ENCODE results near the gene STIM1. TPM values are rescaled to one million over a fixed set of nuclear protein-coding genes. Genes with fewer than 3 reads are reported as not detected.

Gene STIM1
- total RNA-seq, 6 experiments from 2014 or later = 36.4 to 48.0 (median 40.5) TPM

DNA sequence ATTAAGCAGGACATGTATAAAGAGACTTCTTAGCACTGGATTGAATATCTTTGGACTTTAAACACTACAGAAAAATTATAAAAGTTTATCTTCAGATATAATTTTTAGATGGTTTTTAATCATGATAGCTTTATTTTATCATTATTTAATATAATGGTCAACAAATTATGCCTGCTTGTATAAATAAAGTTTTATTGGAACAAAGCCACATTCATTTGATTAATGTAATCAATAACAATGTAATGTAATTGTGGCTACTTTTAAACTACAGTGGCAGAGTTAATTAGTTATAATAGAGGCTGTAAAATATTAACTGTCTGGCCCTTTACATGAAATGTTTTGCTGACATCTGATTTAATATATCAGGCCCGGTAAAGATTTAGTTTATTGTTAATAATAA is 70.0 kb downstream of the STIM1 start:
- no peaks in the 10 kb centered on the region for H3K9me3 ChIP-seq
- H3K4me3 ChIP-seq = no peak overlapping the region
- 27% methylated on average over 1 of the region's 1 CpG for WGBS (ENCODE audit: insufficient coverage, low coverage, low lambda C conversion rate, missing lambda C conversion rate)
- DNase-seq (no peak), ATAC-seq (no peak)
- no peaks in the 10 kb centered on the region for H3K36me3 ChIP-seq
- no peak overlapping the region for H3K27ac ChIP-seq
- H3K27me3 ChIP-seq = no peaks in the 10 kb centered on the region
- peaks cover 0 to 37% (median 8%) of the 10 kb centered on the region in 4 donors for H3K4me1 ChIP-seq
- intact Hi-C loops (cut with DNase I) = no loop called here
- TF ChIP-seq POLR2A (IDR thresholded peaks at IDR 0.05) = no peak
- TF ChIP-seq, protein P1, sequence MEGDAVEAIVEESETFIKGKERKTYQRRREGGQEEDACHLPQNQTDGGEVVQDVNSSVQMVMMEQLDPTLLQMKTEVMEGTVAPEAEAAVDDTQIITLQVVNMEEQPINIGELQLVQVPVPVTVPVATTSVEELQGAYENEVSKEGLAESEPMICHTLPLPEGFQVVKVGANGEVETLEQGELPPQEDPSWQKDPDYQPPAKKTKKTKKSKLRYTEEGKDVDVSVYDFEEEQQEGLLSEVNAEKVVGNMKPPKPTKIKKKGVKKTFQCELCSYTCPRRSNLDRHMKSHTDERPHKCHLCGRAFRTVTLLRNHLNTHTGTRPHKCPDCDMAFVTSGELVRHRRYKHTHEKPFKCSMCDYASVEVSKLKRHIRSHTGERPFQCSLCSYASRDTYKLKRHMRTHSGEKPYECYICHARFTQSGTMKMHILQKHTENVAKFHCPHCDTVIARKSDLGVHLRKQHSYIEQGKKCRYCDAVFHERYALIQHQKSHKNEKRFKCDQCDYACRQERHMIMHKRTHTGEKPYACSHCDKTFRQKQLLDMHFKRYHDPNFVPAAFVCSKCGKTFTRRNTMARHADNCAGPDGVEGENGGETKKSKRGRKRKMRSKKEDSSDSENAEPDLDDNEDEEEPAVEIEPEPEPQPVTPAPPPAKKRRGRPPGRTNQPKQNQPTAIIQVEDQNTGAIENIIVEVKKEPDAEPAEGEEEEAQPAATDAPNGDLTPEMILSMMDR (IDR thresholded peaks at IDR 0.05) = no peak

DNA sequence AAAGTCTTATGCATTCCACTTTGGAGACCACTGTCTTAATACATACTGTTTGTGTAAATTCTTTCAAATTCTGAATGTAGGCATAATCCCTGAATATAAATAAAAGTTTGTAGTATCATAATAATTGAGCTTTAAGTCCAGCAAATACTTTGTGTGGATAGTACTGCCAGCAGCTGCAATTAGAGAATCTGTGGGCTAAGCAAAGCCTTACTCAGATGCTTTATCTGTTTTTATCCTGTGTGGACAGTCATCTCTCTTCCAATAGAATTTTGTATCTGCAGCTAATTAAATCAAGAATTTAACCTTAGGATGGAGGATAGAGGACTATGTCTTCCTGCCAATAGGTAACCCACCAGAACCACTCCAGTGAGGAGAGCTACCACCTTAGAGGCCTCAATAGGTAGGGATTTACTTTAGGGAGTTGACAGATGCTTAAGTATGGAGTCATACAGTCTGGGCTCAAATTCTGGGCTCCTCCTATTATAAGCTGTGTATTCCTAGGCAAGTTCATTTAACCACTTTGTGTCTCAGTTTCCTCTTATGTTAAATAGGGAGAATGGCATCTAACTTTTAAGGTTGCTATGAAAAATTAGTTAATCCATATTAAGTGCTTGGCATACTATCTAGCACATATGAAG is 71.1 kb downstream of the STIM1 start:
- TF ChIP-seq, protein P1 (IDR thresholded peaks at IDR 0.05) = no peak
- no peak for TF ChIP-seq POLR2A (IDR thresholded peaks at IDR 0.05)
- H3K36me3 ChIP-seq = no peaks in the 10 kb centered on the region
- peaks cover 0 to 39% (median 8%) of the 10 kb centered on the region in 4 donors for H3K4me1 ChIP-seq
- H3K27me3 ChIP-seq = no peaks in the 10 kb centered on the region
- no peaks in the 10 kb centered on the region for H3K9me3 ChIP-seq
- ATAC-seq (peak in 1 of 4 donors; percentile 12), DNase-seq (no peak)
- H3K27ac ChIP-seq = peak overlapping the region in 1 of 3 donors; percentile 31
- no peak overlapping the region for H3K4me3 ChIP-seq
- intact Hi-C loops (cut with DNase I) = no loop called here

DNA sequence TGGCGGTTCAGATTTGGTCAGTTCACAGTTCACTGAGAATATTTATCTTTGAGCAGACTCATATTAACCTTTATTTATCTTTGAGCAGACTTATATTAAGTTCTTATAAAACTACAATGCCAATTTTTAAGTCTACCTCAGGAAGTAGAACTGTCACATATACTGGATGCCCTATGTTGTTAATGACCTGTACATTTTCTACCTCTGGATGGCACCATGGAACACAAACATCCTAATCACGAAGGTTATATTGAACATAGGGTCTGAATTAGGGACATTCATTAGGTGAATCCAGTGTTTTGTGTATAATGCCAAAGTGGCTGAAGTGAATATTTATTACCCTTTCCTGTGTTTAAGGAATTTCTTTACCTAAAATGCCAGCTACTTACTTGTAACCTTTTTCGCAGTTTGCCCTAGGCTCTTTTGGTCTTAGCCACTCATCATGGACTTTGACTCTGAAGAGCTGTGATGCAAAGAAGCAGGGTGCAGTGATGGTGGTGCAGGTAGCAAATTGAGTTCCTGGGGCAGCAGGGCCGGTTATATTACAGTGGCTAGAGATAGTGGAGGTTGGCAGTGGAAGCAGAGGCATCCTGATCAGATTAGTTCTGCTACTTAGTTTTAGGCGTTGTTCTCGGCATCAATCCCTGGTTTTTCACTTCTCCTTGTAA is 71.8 kb downstream of the STIM1 start:
- TF ChIP-seq, protein P1 (IDR thresholded peaks at IDR 0.05) = peak in 2 of 4 donors; percentile 16 to 25
- TF ChIP-seq POLR2A (IDR thresholded peaks at IDR 0.05) = no peak
- Histone ChIP-seq H3K4me1 (peaks cover 0 to 39% (median 8%) of the 10 kb centered on the region in 4 donors), H3K27me3 (no peaks in the 10 kb centered on the region), H3K4me3 (no peak overlapping the region), H3K27ac (peak overlapping the region in 1 of 3 donors; percentile 31), H3K9me3 (no peaks in the 10 kb centered on the region), H3K36me3 (no peaks in the 10 kb centered on the region)
- 37% methylated on average over 6 of the region's 6 CpGs for WGBS (ENCODE audit: insufficient coverage, low coverage, low lambda C conversion rate, missing lambda C conversion rate)
- intact Hi-C loops (cut with DNase I) = no loop called here
- peak; percentile 31 to 58 (median 43) for ATAC-seq
- DNase-seq = no peak

DNA sequence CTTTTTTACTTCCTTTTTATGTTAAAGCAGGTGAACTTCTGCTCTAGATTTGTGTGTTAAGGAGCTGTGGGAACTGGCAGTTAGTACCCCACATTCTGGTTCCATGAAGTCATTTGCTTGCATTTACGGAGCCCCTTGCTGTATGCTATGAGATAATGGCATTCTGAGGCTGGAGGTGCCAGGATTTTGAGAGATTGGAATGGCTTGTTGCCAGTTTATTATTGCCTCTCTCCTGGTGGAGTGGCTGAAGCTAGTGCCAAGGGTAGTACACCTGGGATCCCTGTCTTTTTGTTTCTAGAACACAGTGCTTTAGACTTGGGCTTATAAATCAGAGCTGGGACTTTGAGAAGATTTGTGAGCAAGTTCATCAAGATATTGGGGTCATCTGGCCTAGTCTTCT is 73.8 kb downstream of the STIM1 start:
- Histone ChIP-seq H3K27me3 (no peaks in the 10 kb centered on the region), H3K27ac (peak overlapping the region in 2 of 3 donors; percentile 38 to 87), H3K9me3 (no peaks in the 10 kb centered on the region), H3K36me3 (no peaks in the 10 kb centered on the region), H3K4me3 (peak overlapping the region in 1 of 3 donors; percentile 29), H3K4me1 (peaks cover 0 to 55% (median 8%) of the 10 kb centered on the region in 4 donors)
- peak; percentile 26 to 38 (median 34) for ATAC-seq
- TF ChIP-seq, protein P1 (IDR thresholded peaks at IDR 0.05) = no peak
- no peak for TF ChIP-seq POLR2A (IDR thresholded peaks at IDR 0.05)
- intact Hi-C loops (cut with DNase I) = no loop called here
- WGBS (ENCODE audit: insufficient coverage, low coverage, low lambda C conversion rate, missing lambda C conversion rate) = 23% methylated on average over 1 of the region's 1 CpG
- DNase-seq = no peak

All from right lobe of liver (tissue), 6 donors.